ENCODE measurements around the gene USP48. TPM values are rescaled to one million over a fixed set of nuclear protein-coding genes. Genes with fewer than 3 reads are reported as not detected.

USP48 gene
- total and polyA plus RNA-seq, 2 of the 4 experiments (the other 2 are of a cell fraction): 24.7 to 25.0 TPM

DNA sequence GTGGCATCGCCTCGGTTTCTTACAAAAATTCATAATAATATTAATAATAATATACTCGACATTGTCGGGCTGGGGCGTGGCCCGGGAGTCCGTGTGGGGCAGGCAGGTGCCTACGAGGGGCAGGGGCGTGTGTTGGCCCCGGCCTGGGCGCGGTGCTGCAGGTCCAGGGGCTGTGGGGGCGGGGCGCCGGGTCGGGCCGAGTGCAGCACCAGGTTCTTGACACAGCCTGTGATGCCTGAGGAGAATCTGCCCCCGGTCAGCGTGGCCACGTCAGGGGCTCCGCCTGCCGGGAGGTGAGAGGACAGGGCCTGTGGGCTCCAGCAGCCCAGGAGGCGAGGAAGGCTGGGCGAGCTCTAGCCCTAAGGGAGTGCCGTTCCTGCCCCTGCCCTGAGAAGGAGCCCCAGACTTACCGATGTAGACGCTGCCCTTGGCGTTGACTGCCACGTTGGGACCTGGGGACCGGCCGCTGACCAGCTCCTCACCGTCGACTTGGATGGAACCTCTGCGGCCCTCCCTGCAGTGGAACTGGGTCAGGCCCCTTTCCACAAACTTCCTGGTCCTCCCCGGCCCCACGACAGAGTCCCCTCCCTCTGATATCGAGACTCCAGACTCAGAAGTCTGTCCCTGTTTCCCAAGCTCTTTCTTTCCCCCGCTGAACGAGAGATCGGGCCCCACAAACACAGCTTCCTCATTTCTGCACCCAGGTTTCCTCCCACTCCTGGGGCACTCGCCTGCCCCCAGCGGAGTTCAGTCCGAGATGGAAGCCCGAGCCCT, 40.4 kb upstream of the USP48 start:
- DNase-seq: no peak

More for the DNA sequence above, 40.4 kb upstream of the USP48 start:
- Histone ChIP-seq H3K9ac (ENCODE audit: low read depth, low read length) (no peak overlapping the region), H3K27me3 (ENCODE audit: control insufficient read depth, insufficient read depth, low read length) (no peaks in the 10 kb centered on the region), H2BK15ac (ENCODE audit: low read depth, low read length) (no peak overlapping the region), H3K27ac (ENCODE audit: insufficient read depth, low read length) (no peak overlapping the region), H3K14ac (replicated peaks; ENCODE audit: low read depth, low read length) (no peak overlapping the region), H3K9me3 (ENCODE audit: control insufficient read depth, insufficient read depth, low read length) (no peaks in the 10 kb centered on the region), H3K4me3 (ENCODE audit: insufficient read depth, low read depth, low read length) (no peak overlapping the region), H2AFZ (replicated peaks; ENCODE audit: low read length, poor library complexity) (no peak overlapping the region), H4K20me1 (ENCODE audit: insufficient read depth, low read length) (no peaks in the 10 kb centered on the region), H3K18ac (ENCODE audit: low read depth, low read length) (no peak overlapping the region), H4K91ac (ENCODE audit: insufficient read depth, low read depth, low read length) (no peak overlapping the region), H3K9me1 (ENCODE audit: insufficient read depth, low read length) (peaks cover 2% of the 10 kb centered on the region), H3K4me2 (ENCODE audit: low read depth, low read length) (no peak overlapping the region), H2AK9ac (replicated peaks; ENCODE audit: low read depth, low read length, poor library complexity) (no peak overlapping the region), H3K56ac (ENCODE audit: extremely low read depth, insufficient read depth, low read length) (no peak overlapping the region), H3K23ac (ENCODE audit: low read depth, low read length) (no peak overlapping the region), H3K36me3 (ENCODE audit: control insufficient read depth, insufficient read depth, low read length) (peaks cover 53% of the 10 kb centered on the region), H2BK120ac (ENCODE audit: low read depth, low read length) (no peak overlapping the region), H2BK20ac (ENCODE audit: low read depth, low read length) (no peak overlapping the region), H2AK5ac (ENCODE audit: low read depth, low read length) (no peak overlapping the region), H3K4ac (ENCODE audit: low read depth, low read length) (no peak overlapping the region), H2BK5ac (ENCODE audit: low read depth, low read length, poor library complexity, severe bottlenecking) (no peak overlapping the region), H4K5ac (ENCODE audit: low read depth, low read length) (no peak overlapping the region), H3K4me1 (ENCODE audit: control insufficient read depth, insufficient read depth, low read length) (no peaks in the 10 kb centered on the region), H3K79me1 (ENCODE audit: low read depth in 1 of 2, low read length in 2 of 2) (no peaks in the 10 kb centered on the region), H4K8ac (ENCODE audit: low read depth in 2 of 2, low read length in 2 of 2) (no peak overlapping the region)
- intact Hi-C loops (cut with micrococcal nuclease): no loop called here
- TF ChIP-seq POLR2A (IDR thresholded peaks at IDR 0.05; ENCODE audit: low read depth, low read length) (no peak), ELK1 (IDR thresholded peaks at IDR 0.05; ENCODE audit: borderline replicate concordance, low read depth, low read length) (no peak)
- ChIA-PET CTCF (no interaction called here), POLR2A (ENCODE audit: unreplicated experiment) (no interaction called here)
- no peak for ATAC-seq (ENCODE audit: low read depth)
- BruUV-seq (replicated peaks): TSS peak; percentile 95
- dilution Hi-C loops (cut with HindIII; ENCODE audit: low sequenced_read_pairs, unreplicated experiment): no loop called here
- 95% methylated on average over 20 of the region's 44 CpGs; no CpG with 5 or more reads in 1 of the 2 experiments for WGBS, 2 experiments (ENCODE audit: extremely low coverage in 2 of 2, insufficient read length in 1 of 2)
- in situ Hi-C loops (cut with MboI; ENCODE audit: low sequenced_read_pairs): no loop called here

Measured in IMR-90 (cell line).